Loucy (cell line): ENCODE results near the gene CNTNAP2.

Source experiments
- CTCF ChIP-seq: fragments of 200-600 bp; sonication (generic); conservative IDR thresholded peaks from 2 replicates; pipeline ENCODE4 v1.5.1; 2014; ENCODE audit warnings: mild to moderate bottlenecking, antibody characterized with exemption, low read length
- EZH2phosphoT487 ChIP-seq: fragments of 200-600 bp; IDR thresholded peaks from 2 replicates; pipeline ENCODE4 v1.6.1; 2018; ENCODE audit warnings: antibody characterized with exemption, mild to moderate bottlenecking, moderate library complexity, borderline replicate concordance

- no peak for TF ChIP-seq CTCF
- TF ChIP-seq EZH2phosphoT487 = no peak
Observed at GRCh38 chr7:148187471-148187870, 2070.9 kb downstream of the CNTNAP2 start.
